HG03280 (cell line): ENCODE measurements around the gene FLAD1.

Experiments
- ATAC-seq: cut with Tn5 transposase; IDR thresholded peaks from one replicate; pipeline ENCODE4 v1.9.1; 2021; ENCODE audit warnings: mild to moderate bottlenecking, moderate library complexity; ENCODE audit not compliant: unreplicated experiment

The FLAD1 gene

DNA sequence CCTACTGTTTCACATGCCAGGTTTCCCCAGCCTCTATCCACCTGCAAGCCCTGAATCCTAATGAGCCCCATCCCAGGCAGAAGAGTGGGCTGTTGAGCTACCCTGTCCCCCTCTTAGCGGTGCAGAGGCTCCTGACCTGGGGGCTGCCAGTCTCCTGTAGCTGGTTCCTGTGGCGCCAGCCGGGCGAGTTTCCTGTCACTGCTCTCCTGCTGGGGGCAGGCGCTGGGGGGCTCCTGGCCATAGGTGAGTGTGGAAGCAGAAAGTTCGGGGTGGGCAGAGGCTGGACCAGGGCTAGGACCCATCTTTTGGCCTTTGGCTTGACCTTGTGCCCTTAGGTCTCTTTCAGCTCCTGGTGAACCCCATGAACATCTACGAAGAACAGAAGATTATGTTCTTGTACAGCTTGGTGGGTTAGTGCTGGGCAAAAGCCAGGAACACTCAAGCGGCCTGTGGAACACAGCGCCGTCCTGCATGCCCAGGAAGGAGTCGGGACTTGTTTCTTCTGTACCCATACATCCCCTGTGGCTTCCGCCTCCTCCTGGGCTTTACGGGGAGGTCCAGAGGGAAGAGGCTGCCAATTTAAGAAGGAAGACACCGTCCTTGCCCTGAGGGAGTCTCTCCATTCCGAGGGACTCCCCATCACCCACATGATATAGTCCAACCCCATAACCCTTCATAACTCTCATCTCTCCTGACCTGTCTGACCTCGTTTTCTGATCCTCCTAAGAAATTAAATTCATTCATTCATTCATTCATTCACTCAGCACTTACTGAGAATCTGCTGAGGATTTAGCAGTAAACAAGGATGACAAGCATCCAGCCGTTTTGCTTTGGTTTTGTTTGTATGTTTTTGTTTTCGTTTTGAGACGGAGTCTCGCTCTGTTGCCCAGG, 51.4 kb downstream of the FLAD1 start:
- no peak for ATAC-seq

DNA sequence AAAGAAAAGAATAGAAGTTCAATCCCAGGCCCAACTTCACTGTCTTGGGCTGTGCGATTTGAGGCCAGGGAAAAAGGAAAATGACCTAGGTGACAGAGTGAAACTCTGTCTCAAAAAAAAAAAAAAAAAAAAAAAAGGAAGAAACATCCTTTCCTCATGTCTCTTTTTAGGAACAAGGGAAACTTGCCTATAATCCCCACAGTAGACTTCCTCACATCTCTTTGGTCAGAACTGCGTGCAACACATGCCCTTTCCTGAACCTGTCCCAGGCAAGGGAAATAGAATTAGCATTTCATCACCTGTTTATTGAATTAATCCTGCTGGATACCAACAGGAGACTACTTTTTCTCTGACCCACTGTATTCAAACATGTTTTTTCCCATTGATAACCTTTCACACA, 52.8 kb downstream of the FLAD1 start:
- no peak for ATAC-seq

DNA sequence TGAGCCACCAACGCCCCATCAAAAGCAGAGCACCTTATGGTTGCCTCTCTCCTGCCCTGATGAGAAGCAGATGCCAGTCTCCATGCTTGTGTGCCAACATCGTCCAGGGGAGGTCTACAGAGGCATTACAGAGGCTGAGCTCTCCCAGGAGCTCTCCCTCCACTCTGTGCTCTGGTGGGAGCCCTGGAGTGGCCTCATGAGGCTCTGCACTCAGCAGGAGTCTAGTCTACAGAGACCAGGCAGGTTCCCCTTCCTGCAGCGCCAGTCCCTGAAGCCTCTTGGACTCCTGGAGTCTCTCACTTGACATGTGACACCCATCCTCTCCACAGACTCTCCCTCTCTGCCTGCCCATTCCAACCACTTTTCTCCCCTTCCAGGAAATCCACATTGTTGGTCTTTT, 53.9 kb downstream of the FLAD1 start:
- ATAC-seq = no peak

DNA sequence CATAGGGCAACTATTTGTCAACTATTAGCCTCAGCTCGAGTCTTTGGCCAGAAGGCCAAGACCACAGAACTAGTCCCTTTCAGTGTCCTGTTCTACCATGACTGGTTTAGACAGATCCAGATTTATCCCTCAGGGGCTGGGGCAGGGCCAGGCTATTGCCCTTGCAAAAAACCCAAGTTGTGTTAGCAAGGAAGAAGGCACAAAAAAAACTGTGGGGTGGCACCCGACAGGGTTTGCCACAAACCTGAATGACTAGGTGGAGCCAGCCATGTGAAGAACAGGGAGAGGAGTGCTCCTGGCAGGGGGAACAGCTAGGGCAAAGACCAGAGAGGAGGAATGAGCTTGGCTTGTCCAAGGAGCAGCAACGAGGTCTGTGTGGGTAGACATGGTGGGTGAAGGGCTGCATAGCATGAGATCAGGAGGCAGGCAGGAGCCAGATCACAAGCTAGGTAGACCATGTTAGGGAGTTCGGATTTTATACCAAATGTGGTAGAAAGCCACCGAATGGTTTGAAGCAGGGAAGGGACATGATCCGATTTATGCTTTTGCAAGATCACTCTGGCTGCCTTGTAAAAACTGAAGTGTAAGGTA, 54.8 kb downstream of the FLAD1 start:
- no peak for ATAC-seq

DNA sequence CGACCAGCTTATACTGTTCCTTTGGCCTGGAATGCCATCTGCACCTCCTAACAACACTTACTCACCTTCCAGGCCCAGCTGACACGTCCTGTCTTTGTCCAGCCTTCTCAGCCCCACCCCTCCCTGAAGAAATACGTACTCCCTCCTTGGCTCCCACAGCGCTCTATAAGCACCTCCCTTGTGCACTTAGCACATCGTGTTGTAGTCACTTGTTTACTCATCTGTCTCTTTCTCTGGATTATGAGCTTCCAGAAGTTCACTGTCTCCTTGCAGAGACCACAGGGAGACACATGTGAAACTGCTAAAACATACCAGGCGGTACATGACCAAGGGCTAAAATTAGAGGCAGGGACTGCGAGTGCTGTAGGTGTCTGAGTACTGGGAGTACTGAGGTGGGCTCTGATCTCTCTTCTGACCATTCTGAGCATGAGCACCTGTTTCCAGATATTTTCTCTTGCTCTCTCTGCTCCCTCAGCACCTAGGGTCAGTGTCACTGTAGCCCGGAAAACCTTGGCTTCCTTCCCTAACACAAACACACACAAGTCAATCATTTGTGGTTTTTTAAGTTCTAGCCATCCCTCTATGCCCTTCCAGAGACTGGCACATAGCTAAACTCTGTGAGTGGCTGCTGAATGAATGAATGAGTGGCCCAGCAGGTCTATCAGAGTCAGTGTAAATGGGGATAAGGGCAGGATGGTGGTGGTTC, 55.6 kb downstream of the FLAD1 start:
- ATAC-seq = no peak

DNA sequence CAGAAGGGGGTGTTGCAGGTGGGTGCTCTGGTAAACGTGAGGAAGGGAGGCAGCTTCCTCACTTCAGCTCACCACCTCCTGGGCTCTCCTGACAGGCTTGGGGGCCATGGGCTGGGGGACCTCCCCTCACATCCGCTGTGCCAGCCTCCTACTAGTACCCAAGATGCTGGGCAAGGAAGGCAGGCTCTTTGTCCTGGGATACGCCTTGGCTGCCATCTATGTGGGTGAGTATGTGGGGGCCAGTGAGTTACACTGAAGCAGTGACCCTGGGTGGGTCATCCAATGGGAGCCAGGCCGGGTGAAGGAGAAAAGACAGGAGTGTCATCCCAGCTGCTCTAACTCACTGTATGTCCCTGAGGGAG, 56.1 kb downstream of the FLAD1 start:
- no peak for ATAC-seq

DNA sequence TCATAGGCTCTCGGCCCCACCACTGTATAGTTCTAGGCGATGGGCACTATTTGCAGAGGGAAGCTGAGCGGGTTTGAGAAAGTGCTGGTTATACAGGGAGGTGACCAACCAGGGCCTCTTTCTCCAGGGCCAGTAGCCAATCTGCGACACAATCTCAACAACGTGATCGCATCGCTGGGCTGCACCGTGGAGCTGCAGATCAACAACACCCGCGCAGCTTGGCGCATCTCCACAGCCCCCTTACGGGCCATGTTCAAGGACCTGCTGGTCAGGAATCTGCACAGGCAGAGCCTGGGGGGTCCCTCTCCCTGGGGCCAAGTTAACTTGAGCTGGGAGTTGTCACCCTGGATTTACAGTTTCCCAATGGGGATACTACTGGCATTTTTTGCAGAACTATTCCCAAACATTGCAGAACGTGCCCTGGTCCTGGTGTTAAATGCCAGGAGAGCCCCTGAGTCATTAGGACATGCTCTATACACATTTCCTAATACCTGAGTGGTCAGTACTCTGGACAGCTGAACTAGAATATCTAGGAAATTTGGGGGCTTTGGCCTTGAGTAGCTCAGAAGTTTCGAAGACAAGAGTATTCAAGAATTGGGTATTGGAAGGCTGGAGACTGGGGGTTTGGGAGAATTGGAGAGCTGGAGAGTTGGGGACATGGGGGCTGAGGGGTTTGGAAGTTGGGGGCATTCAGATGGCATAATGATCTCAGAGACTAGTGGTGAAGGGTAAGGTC, 57.4 kb downstream of the FLAD1 start:
- ATAC-seq = no peak
